ENCODE data around the gene DACH1. TPM values are rescaled to one million over a fixed set of nuclear protein-coding genes. Genes with fewer than 3 reads are reported as not detected.

The DACH1 gene
- total and polyA plus RNA-seq, 2 of the 8 experiments (the other 6 are each of a cell fraction or from before 2014, with no cell fraction given): 0.12 to 0.67 TPM

DNA sequence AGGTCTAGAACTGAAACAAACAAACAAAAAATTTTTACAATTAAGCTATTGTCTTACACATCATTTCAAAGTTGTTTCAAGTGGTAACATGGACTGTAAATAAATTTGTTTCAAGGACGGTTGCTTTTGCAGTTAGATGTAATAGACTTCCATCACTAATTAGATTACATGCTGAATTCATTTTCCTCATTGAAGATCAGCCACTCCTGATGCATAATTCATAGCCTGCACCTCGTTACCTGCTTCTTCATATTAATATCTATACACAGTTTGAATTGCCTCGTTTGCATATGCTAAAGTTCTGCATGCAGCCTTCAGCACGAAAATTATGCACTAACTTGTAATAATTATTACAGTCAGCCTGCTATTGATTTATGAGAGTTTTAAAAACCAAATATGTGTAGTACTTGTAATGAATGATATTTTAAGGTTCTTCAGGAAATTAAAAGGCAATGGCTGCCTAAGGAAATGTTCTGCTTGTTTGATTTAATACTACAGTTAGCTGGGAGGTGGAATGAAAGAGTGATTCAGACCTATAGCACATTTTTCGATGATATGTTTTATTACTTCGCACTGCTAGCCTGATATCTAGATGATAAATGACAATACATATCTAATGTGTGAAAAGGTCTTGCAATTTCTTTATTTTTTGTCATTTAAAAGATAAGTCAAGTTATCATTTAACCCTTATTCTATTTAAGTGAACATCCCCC lies 184.9 kb downstream of the DACH1 start (continued):
- TF ChIP-seq, protein P1, sequence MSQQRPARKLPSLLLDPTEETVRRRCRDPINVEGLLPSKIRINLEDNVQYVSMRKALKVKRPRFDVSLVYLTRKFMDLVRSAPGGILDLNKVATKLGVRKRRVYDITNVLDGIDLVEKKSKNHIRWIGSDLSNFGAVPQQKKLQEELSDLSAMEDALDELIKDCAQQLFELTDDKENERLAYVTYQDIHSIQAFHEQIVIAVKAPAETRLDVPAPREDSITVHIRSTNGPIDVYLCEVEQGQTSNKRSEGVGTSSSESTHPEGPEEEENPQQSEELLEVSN (IDR thresholded peaks at IDR 0.05): no peak
- TF ChIP-seq PHF8 (conservative IDR thresholded peaks at IDR 0.05; ENCODE audit: low read depth, low read length) (no peak), POLR2AphosphoS5 (IDR thresholded peaks at IDR 0.05; ENCODE audit: low read depth, low read length) (no peak), SP4 (IDR thresholded peaks at IDR 0.05; ENCODE audit: low read length) (no peak), RFX5 (IDR thresholded peaks at IDR 0.05; ENCODE audit: borderline replicate concordance, low read depth, low read length) (no peak)
- TF ChIP-seq, protein P2, sequence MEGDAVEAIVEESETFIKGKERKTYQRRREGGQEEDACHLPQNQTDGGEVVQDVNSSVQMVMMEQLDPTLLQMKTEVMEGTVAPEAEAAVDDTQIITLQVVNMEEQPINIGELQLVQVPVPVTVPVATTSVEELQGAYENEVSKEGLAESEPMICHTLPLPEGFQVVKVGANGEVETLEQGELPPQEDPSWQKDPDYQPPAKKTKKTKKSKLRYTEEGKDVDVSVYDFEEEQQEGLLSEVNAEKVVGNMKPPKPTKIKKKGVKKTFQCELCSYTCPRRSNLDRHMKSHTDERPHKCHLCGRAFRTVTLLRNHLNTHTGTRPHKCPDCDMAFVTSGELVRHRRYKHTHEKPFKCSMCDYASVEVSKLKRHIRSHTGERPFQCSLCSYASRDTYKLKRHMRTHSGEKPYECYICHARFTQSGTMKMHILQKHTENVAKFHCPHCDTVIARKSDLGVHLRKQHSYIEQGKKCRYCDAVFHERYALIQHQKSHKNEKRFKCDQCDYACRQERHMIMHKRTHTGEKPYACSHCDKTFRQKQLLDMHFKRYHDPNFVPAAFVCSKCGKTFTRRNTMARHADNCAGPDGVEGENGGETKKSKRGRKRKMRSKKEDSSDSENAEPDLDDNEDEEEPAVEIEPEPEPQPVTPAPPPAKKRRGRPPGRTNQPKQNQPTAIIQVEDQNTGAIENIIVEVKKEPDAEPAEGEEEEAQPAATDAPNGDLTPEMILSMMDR (IDR thresholded peaks at IDR 0.05; ENCODE audit: control extremely low read depth in 1 of 3, insufficient read depth in 1 of 3, low read depth in 1 of 3, low read length in 3 of 3): no peak

All from H1 (cell line).